Measurements from ENCODE around the gene ZCCHC9. TPM values are rescaled to one million over a fixed set of nuclear protein-coding genes. Genes with fewer than 3 reads are reported as not detected.
"Not testable (repeated sequence)": the region's sequence is repeated elsewhere in the genome, so short reads cannot be mapped to it uniquely, and the experiment has no call there.

ZCCHC9 gene
- total RNA-seq, 1 donor from 2014 or later, result 17.5 TPM

DNA sequence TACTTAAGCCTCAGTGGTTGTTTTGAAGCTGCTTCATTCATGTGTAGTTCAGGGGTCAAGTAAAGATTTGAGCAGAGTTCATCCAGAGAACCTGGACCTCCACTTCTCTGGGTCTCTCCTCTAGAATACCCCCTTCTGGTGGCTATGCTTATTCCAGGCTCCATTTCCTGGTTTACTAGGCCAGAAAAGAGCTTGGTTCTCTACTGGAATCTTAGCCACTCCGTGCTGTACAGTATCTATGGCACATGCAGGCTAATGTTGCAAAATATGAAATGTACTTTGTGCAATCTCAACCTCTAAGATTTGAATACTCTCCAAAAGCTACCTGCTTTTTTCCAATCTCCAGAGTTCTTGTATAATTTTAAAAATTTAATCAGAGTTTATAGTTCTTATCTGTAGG is 17.4 kb upstream of the ZCCHC9 start:
- no peak overlapping the region for H3K4me3 Mint-ChIP-seq (ENCODE audit: unreplicated experiment)
- no peak for DNase-seq (ENCODE audit: low spot score)
- no peak overlapping the region for H3K27ac Mint-ChIP-seq (ENCODE audit: unreplicated experiment)
- TF ChIP-seq, protein P1, sequence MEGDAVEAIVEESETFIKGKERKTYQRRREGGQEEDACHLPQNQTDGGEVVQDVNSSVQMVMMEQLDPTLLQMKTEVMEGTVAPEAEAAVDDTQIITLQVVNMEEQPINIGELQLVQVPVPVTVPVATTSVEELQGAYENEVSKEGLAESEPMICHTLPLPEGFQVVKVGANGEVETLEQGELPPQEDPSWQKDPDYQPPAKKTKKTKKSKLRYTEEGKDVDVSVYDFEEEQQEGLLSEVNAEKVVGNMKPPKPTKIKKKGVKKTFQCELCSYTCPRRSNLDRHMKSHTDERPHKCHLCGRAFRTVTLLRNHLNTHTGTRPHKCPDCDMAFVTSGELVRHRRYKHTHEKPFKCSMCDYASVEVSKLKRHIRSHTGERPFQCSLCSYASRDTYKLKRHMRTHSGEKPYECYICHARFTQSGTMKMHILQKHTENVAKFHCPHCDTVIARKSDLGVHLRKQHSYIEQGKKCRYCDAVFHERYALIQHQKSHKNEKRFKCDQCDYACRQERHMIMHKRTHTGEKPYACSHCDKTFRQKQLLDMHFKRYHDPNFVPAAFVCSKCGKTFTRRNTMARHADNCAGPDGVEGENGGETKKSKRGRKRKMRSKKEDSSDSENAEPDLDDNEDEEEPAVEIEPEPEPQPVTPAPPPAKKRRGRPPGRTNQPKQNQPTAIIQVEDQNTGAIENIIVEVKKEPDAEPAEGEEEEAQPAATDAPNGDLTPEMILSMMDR (IDR thresholded peaks at IDR 0.05), result no peak
- H3K4me1 Mint-ChIP-seq (ENCODE audit: low read depth), result peaks cover 7% of the 10 kb centered on the region
- no peaks in the 10 kb centered on the region for H3K27me3 Mint-ChIP-seq (ENCODE audit: low read depth)
- peaks cover 2% of the 10 kb centered on the region for H3K9me3 Mint-ChIP-seq (ENCODE audit: low read depth)
- peaks cover 4% of the 10 kb centered on the region for H3K36me3 Mint-ChIP-seq (ENCODE audit: low read depth)

DNA sequence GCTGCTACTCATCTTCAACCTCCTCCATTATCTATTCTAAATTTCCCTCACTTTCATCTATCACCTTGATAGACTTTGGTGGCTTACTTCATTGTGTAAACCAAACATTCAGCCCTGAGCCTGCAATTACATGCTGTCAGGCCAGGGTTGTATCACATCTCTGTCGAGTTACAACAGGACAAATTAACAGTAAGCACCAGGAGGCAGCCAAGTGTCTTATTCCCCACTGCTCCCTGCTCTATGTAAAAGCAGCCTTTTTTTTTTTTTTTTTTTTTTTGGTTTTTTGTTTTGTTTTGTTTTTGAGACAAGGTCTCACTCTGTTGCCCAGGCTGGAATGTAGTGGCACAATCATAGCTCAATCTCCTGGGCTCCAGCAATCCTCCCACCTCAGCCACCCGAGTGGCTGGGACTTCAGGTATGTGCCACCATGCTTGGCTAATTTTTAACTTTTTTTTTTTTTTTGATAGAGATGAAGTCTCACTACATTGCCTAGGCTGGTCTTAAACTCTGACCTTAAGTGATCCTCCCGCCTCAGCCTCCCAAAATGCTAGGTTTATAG is 15.2 kb upstream of the ZCCHC9 start:
- H3K27me3 Mint-ChIP-seq (ENCODE audit: low read depth), result no peaks in the 10 kb centered on the region
- peaks cover 2% of the 10 kb centered on the region for H3K9me3 Mint-ChIP-seq (ENCODE audit: low read depth)
- TF ChIP-seq, protein P1 (IDR thresholded peaks at IDR 0.05), result no peak
- H3K4me1 Mint-ChIP-seq (ENCODE audit: low read depth), result peaks cover 21% of the 10 kb centered on the region
- peaks cover 4% of the 10 kb centered on the region for H3K36me3 Mint-ChIP-seq (ENCODE audit: low read depth)
- H3K4me3 Mint-ChIP-seq (ENCODE audit: unreplicated experiment), result no peak overlapping the region
- DNase-seq (ENCODE audit: low spot score), result no peak
- H3K27ac Mint-ChIP-seq (ENCODE audit: unreplicated experiment), result no peak overlapping the region

DNA sequence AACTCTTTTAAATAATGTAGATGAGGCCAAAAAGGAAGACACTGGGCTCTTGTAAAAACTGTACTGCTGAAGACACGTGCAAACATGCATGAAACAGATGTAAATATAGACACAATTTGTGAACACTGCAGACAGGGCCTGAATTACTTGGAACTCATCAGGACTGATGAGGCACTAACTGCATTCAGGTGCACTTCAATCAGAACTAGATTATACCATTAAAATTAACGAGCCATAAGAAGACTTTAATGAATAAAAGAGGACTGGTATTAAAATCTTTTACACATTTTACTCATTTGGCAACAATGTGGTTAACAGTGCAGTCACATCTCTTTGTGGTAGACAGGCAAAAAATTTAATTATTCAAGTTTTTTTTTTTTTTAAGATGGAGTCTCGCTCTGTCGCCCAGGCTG is 13.4 kb upstream of the ZCCHC9 start:
- Mint-ChIP-seq H3K27me3 (ENCODE audit: low read depth) (no peaks in the 10 kb centered on the region), H3K27ac (ENCODE audit: unreplicated experiment) (no peak overlapping the region), H3K9me3 (ENCODE audit: low read depth) (peaks cover 5% of the 10 kb centered on the region), H3K4me3 (ENCODE audit: unreplicated experiment) (no peak overlapping the region), H3K4me1 (ENCODE audit: low read depth) (peaks cover 21% of the 10 kb centered on the region), H3K36me3 (ENCODE audit: low read depth) (peaks cover 8% of the 10 kb centered on the region)
- TF ChIP-seq, protein P1 (IDR thresholded peaks at IDR 0.05), result no peak
- DNase-seq (ENCODE audit: low spot score), result no peak

DNA sequence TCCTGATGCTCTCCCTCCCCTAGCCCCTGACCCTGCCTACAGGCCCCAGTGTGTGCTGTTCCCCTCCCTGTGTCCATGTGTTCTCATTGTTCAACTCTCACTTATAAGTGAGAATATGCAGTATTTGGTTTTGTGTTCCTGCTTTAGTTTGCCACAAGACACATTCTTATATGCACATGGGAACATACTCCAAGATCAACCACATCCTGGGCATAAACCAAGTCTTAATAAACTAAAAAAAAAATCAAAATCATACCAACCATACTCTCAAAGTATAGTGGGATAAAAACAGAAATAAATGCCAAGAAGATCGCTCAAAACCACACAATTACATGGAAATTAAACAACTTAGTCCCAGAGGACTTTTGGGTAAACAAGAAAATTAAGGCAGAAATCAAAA is 11.2 kb upstream of the ZCCHC9 start:
- Mint-ChIP-seq H3K36me3 (ENCODE audit: low read depth) (peaks cover 15% of the 10 kb centered on the region), H3K4me3 (ENCODE audit: unreplicated experiment) (no peak overlapping the region), H3K27me3 (ENCODE audit: low read depth) (no peaks in the 10 kb centered on the region), H3K4me1 (ENCODE audit: low read depth) (peaks cover 19% of the 10 kb centered on the region), H3K9me3 (ENCODE audit: low read depth) (peaks cover 17% of the 10 kb centered on the region), H3K27ac (ENCODE audit: unreplicated experiment) (peak overlapping the region; percentile 62)
- TF ChIP-seq, protein P1 (IDR thresholded peaks at IDR 0.05), result no peak
- DNase-seq (ENCODE audit: low spot score), result no peak

DNA sequence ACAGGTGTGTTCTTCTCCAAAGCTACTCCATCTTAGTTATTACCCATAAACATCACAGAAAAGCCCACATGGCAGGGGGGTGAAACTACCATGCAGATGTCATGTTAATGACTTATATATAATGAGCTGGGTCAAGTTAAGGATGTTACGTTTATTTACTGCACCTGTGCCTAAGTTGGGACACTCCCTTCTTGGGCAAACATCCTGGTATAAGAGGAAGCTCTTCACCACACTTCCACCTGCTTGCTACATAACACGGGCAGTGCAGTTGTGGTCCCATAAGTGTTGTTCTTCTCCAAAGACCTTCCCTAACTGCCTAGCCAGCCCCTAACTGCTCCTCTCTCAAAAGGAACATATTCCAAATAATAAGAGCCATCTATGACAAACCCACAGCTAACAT is 9.3 kb upstream of the ZCCHC9 start:
- H3K36me3 Mint-ChIP-seq (ENCODE audit: low read depth), result peaks cover 11% of the 10 kb centered on the region
- H3K4me1 Mint-ChIP-seq (ENCODE audit: low read depth), result peaks cover 14% of the 10 kb centered on the region
- H3K9me3 Mint-ChIP-seq (ENCODE audit: low read depth), result peaks cover 17% of the 10 kb centered on the region
- no peak overlapping the region for H3K4me3 Mint-ChIP-seq (ENCODE audit: unreplicated experiment)
- no peak overlapping the region for H3K27ac Mint-ChIP-seq (ENCODE audit: unreplicated experiment)
- no peak for DNase-seq (ENCODE audit: low spot score)
- no peaks in the 10 kb centered on the region for H3K27me3 Mint-ChIP-seq (ENCODE audit: low read depth)
- TF ChIP-seq, protein P1 (IDR thresholded peaks at IDR 0.05), result no peak

- H3K27ac Mint-ChIP-seq (ENCODE audit: unreplicated experiment); DNase-seq (ENCODE audit: low spot score); H3K4me3 Mint-ChIP-seq (ENCODE audit: unreplicated experiment); H3K27me3 Mint-ChIP-seq (ENCODE audit: low read depth): not testable (repeated sequence)
- H3K4me1 Mint-ChIP-seq (ENCODE audit: low read depth), result peaks cover 18% of the 10 kb centered on the region
- H3K36me3 Mint-ChIP-seq (ENCODE audit: low read depth), result peaks cover 11% of the 10 kb centered on the region
- H3K9me3 Mint-ChIP-seq (ENCODE audit: low read depth), result peaks cover 17% of the 10 kb centered on the region
These were observed 7.4 kb upstream of the ZCCHC9 start for GRCh38 chr5:81294021-81294420.
